ENCODE measurements around the gene C16orf96. TPM values are rescaled to one million over a fixed set of nuclear protein-coding genes. Genes with fewer than 3 reads are reported as not detected.

C16orf96 gene
- total and polyA plus RNA-seq, 2 donors (not counting 1 experiment from before 2014, with no cell fraction given), result 0.31 to 0.79 TPM

Small RNAs within 50 kb of the gene (small RNA-seq; reads per million reads assigned to genes)
- not detected for gene RN7SL850P (ENCODE audit: insufficient read length, low read depth, low replicate concordance)

Other genes with a start within 250 kb of the C16orf96 start
- gene GLIS2, start 240.3 kb upstream of the C16orf96 start, total RNA-seq, result not detected in 2 replicates
- not detected in 2 replicates for gene GLIS2, start 240.3 kb upstream of the C16orf96 start, polyA plus RNA-seq
- gene PAM16, start 205.0 kb upstream of the C16orf96 start, total RNA-seq, result 56.6 and 57.3 TPM in 2 replicates
- gene PAM16, start 205.0 kb upstream of the C16orf96 start, polyA plus RNA-seq, result 64.1 and 80.4 TPM in 2 replicates
- 0.66 and 0.76 TPM in 2 replicates for gene VASN, start 184.5 kb upstream of the C16orf96 start, total RNA-seq
- gene VASN, start 184.5 kb upstream of the C16orf96 start, polyA plus RNA-seq, result 0.57 and 1.1 TPM in 2 replicates
- gene CORO7, start 139.7 kb upstream of the C16orf96 start, total RNA-seq, result 114 and 117 TPM in 2 replicates
- 230 and 242 TPM in 2 replicates for gene CORO7, start 139.7 kb upstream of the C16orf96 start, polyA plus RNA-seq
- gene DNAJA3, start 130.5 kb upstream of the C16orf96 start, total RNA-seq, result 59.3 and 68.1 TPM in 2 replicates
- gene DNAJA3, start 130.5 kb upstream of the C16orf96 start, polyA plus RNA-seq, result 65.2 and 67.7 TPM in 2 replicates
- 46.7 and 48.6 TPM in 2 replicates for gene NMRAL1, start 81.7 kb upstream of the C16orf96 start, total RNA-seq
- gene NMRAL1, start 81.7 kb upstream of the C16orf96 start, polyA plus RNA-seq, result 42.6 and 68.8 TPM in 2 replicates
- gene HMOX2, start 79.9 kb upstream of the C16orf96 start, total RNA-seq, result 36.5 TPM in 2 replicates
- gene HMOX2, start 79.9 kb upstream of the C16orf96 start, polyA plus RNA-seq, result 21.8 and 39.0 TPM in 2 replicates
- gene CDIP1, start 17.6 kb upstream of the C16orf96 start, total RNA-seq, result 18.0 and 20.3 TPM in 2 replicates
- gene CDIP1, start 17.6 kb upstream of the C16orf96 start, polyA plus RNA-seq, result 12.8 and 12.9 TPM in 2 replicates
- 31.7 and 36.6 TPM in 2 replicates for gene UBALD1, start 58.5 kb downstream of the C16orf96 start, total RNA-seq
- 25.6 and 35.4 TPM in 2 replicates for gene UBALD1, start 58.5 kb downstream of the C16orf96 start, polyA plus RNA-seq
- gene MGRN1, start 68.5 kb downstream of the C16orf96 start, total RNA-seq, result 89.2 and 89.8 TPM in 2 replicates
- gene MGRN1, start 68.5 kb downstream of the C16orf96 start, polyA plus RNA-seq, result 16.5 and 22.7 TPM in 2 replicates
- 38.5 and 43.2 TPM in 2 replicates for gene NUDT16L1, start 137.2 kb downstream of the C16orf96 start, total RNA-seq
- gene NUDT16L1, start 137.2 kb downstream of the C16orf96 start, polyA plus RNA-seq, result 47.1 and 59.2 TPM in 2 replicates
- gene ANKS3, start 177.9 kb downstream of the C16orf96 start, total RNA-seq, result 31.9 and 36.2 TPM in 2 replicates
- 26.5 and 38.4 TPM in 2 replicates for gene ANKS3, start 177.9 kb downstream of the C16orf96 start, polyA plus RNA-seq
- gene DNAAF8, start 178.2 kb downstream of the C16orf96 start, total RNA-seq, result 0.19 and 0.44 TPM in 2 replicates
- gene DNAAF8, start 178.2 kb downstream of the C16orf96 start, polyA plus RNA-seq, result 0.09 TPM in 1 of 2 replicates, not detected in the other
- gene ZNF500, start 210.8 kb downstream of the C16orf96 start, total RNA-seq, result 26.5 and 35.7 TPM in 2 replicates
- 11.0 and 12.0 TPM in 2 replicates for gene ZNF500, start 210.8 kb downstream of the C16orf96 start, polyA plus RNA-seq
- gene SEPTIN12, start 232.0 kb downstream of the C16orf96 start, total RNA-seq, result not detected in 2 replicates
- gene SEPTIN12, start 232.0 kb downstream of the C16orf96 start, polyA plus RNA-seq, result 0.07 TPM in 1 of 2 replicates, not detected in the other
- gene SMIM22, start 239.0 kb downstream of the C16orf96 start, total RNA-seq, result not detected in 2 replicates
- gene SMIM22, start 239.0 kb downstream of the C16orf96 start, polyA plus RNA-seq, result not detected in 2 replicates
- 9.2 and 10.5 TPM in 2 replicates for gene ROGDI, start 246.3 kb downstream of the C16orf96 start, total RNA-seq
- 31.9 and 34.9 TPM in 2 replicates for gene ROGDI, start 246.3 kb downstream of the C16orf96 start, polyA plus RNA-seq